Raji (cell line): ENCODE data around the gene SDK1.

Experiments used
- POLR2A ChIP-seq: IDR thresholded peaks from 2 replicates; pipeline ENCODE4 v1.6.1; 2011; ENCODE audit warnings: low read depth, low read length, control low read depth; ENCODE audit not compliant: insufficient read depth

Gene SDK1

GRCh38 chr7:3304131-3304530 is 3.1 kb downstream of the SDK1 start:
- no peak for TF ChIP-seq POLR2A

GRCh38 chr7:3307435-3307834 is 6.4 kb downstream of the SDK1 start:
- TF ChIP-seq POLR2A = no peak

- no peak for TF ChIP-seq POLR2A
These were observed 8.1 kb downstream of the SDK1 start for GRCh38 chr7:3309140-3309539.

GRCh38 chr7:3309956-3310355 is 8.9 kb downstream of the SDK1 start:
- no peak for TF ChIP-seq POLR2A

DNA sequence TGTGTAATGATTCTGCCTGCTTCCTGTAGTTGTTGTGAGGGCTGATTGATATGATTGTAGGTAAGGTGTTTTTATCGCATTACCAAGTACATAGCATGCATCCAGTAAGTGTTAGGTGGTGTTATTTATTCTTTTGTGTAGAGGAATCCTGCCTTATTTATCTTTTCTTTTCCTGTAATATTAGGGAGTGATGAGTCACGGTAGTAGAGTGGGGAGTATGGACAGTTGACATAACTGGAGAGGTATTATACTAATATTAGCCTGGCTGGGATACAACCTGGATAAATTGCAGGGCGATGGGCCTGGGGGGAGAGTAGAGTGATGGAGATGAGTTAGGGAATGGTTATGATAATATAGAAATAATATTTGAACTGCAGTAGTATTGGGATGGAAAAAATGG is 9.8 kb downstream of the SDK1 start:
- TF ChIP-seq POLR2A = no peak

- no peak for TF ChIP-seq POLR2A
These were observed 11.5 kb downstream of the SDK1 start for GRCh38 chr7:3312583-3312982.

GRCh38 chr7:3318874-3319273 is 17.8 kb downstream of the SDK1 start:
- no peak for TF ChIP-seq POLR2A

GRCh38 chr7:3321206-3321605 is 20.2 kb downstream of the SDK1 start:
- no peak for TF ChIP-seq POLR2A

DNA sequence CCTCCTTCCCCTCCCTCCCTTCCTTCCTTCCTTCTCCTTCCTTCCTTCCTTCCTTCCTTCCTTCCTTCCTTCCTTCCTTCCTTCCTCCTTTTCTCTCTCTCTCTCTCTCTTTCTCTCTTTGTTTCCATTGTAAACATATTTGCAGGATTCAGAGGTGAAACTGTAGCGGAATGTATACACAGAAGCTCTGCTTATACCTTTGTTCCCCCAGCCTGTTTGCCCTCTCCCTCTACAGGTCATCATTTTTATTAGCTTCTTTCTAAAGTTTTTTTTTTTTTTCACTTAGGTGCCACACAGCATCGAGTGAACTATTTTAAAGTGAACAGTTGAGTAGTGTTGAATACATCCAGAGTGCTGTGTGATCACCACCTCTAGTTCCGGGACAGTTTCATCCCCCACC is 20.7 kb downstream of the SDK1 start:
- no peak for TF ChIP-seq POLR2A

GRCh38 chr7:3326246-3326645 is 25.2 kb downstream of the SDK1 start:
- TF ChIP-seq POLR2A = no peak

DNA sequence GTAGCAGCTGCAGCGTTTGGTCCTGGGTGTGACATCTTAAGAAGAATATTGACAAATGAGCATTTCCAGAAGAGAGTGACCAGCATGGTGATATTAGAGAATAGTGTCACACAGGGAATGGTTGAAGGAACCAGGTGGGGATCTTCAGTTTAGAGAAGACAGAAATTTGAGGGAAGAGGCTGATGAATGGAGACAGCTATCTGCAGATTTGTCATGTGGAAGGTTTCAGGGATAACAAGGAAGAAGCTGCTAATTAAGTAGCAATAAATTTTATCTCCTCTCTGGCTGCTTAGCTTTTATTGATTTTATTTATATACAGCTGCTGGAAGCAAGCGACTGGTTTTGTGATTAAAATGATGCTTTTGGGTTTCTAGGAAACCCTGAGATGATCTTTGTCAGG is 26.0 kb downstream of the SDK1 start:
- no peak for TF ChIP-seq POLR2A

DNA sequence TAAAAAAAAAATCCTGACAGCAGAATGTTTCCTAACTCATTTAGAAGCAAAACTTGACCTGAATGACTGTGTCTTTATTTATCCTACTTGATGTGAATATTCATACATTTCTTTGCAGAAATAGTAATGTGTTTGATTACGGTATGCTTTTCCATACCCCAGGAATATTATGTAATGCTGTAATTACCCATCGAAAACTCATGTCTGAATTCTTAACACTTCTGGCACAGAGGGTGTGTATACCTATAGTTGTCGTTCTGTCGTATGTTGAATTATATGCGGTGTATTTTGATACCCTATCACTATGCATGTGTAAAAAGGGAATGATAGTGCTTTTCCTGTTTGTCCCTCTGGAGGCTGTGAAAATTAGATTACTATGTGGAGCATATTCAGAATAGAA is 26.6 kb downstream of the SDK1 start:
- TF ChIP-seq POLR2A = no peak

DNA sequence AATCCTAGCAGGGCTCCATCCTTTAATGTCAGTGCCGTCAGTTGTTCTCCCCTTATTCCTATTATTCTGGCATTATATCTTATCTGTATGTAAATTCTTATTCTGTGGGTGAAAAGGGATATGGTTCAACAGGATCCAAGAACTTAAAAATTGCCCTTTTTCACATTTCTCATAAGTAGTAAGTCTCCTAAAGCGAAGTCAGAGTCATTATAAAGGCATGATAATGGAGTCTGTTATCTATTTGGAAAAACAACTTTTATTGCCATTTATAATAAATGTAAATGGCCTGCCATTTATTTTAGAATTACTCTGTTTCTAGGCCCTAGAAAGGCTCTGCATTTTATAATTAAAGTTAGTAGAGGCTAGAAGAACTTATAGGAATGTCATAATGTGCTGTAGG is 31.3 kb downstream of the SDK1 start:
- no peak for TF ChIP-seq POLR2A

DNA sequence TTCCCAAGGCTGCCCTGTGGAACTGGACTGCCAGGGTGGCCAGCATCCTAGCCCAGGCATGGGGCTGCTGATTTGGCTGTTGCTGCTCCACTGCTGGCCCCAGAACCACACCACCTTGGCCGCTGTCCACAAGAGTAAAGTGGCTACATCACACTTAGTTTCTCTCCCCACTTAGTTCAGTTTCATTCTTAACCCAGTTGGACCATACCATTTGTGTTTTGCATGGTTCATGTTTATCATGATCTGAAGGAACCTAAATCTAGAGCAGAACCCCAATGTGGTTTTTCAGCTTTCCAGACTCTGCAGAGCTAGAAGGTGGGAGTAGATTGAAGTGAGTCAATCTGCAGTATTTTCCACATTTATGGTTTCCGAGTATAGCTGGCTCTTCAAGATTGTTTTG is 32.8 kb downstream of the SDK1 start:
- TF ChIP-seq POLR2A = no peak

GRCh38 chr7:3336042-3336665 is 35.1 kb downstream of the SDK1 start:
- no peak for TF ChIP-seq POLR2A

GRCh38 chr7:3338161-3338560 is 37.1 kb downstream of the SDK1 start:
- TF ChIP-seq POLR2A = no peak

- no peak for TF ChIP-seq POLR2A
These were observed 44.8 kb downstream of the SDK1 start for GRCh38 chr7:3345699-3346481.
